ENCODE measurements around the gene NNT. TPM values are rescaled to one million over a fixed set of nuclear protein-coding genes. Genes with fewer than 3 reads are reported as not detected.
A peak's percentile ranks its signal among the peaks of the same experiment; 100 is the strongest.
"Not testable (repeated sequence)": the region's sequence is repeated elsewhere in the genome, so short reads cannot be mapped to it uniquely, and the experiment has no call there.

Gene NNT
- total RNA-seq, 1 donor from 2014 or later, result 80.4 TPM

GRCh38 chr5:43712081-43712480, 109.1 kb downstream of the NNT start:
- no peak for DNase-seq (ENCODE audit: extremely low spot score, unreplicated experiment)
- Mint-ChIP-seq H3K27ac (no peak overlapping the region), H3K36me3 (no peaks in the 10 kb centered on the region), H3K4me1 (ENCODE audit: unreplicated experiment) (no peaks in the 10 kb centered on the region), H3K4me3 (no peak overlapping the region), H3K27me3 (no peaks in the 10 kb centered on the region), H3K9me3 (no peaks in the 10 kb centered on the region)
- TF ChIP-seq, protein P1, sequence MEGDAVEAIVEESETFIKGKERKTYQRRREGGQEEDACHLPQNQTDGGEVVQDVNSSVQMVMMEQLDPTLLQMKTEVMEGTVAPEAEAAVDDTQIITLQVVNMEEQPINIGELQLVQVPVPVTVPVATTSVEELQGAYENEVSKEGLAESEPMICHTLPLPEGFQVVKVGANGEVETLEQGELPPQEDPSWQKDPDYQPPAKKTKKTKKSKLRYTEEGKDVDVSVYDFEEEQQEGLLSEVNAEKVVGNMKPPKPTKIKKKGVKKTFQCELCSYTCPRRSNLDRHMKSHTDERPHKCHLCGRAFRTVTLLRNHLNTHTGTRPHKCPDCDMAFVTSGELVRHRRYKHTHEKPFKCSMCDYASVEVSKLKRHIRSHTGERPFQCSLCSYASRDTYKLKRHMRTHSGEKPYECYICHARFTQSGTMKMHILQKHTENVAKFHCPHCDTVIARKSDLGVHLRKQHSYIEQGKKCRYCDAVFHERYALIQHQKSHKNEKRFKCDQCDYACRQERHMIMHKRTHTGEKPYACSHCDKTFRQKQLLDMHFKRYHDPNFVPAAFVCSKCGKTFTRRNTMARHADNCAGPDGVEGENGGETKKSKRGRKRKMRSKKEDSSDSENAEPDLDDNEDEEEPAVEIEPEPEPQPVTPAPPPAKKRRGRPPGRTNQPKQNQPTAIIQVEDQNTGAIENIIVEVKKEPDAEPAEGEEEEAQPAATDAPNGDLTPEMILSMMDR (conservative IDR thresholded peaks at IDR 0.05), result no peak

- H3K36me3 Mint-ChIP-seq; DNase-seq (ENCODE audit: extremely low spot score, unreplicated experiment); H3K27ac Mint-ChIP-seq; H3K27me3 Mint-ChIP-seq; H3K4me3 Mint-ChIP-seq; H3K4me1 Mint-ChIP-seq (ENCODE audit: unreplicated experiment); H3K9me3 Mint-ChIP-seq: not testable (repeated sequence)
These were observed 116.8 kb downstream of the NNT start for GRCh38 chr5:43719783-43720182.

DNA sequence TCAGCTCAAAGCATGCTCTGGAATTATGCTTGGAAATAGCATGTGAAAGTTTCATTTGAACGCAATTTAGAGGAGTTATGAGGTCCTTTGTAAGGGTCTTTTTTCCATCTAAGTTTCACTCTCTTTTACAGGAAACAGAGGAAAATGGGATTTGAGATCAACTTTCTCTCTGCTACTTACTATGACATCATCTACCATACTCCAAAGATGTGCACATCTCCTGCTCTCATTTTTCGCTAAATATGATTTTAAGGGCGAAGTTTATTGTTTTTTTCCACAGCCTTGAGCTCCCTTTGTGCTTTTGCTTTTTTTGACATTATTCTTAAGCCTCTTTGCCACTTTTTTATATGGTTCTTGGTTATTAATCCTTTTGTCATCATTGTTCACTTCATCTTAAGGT, 125.6 kb downstream of the NNT start:
- Mint-ChIP-seq H3K36me3 (no peaks in the 10 kb centered on the region), H3K27ac (no peak overlapping the region), H3K4me3 (no peak overlapping the region), H3K9me3 (no peaks in the 10 kb centered on the region), H3K27me3 (no peaks in the 10 kb centered on the region), H3K4me1 (ENCODE audit: unreplicated experiment) (peaks cover 4% of the 10 kb centered on the region)
- TF ChIP-seq, protein P1 (conservative IDR thresholded peaks at IDR 0.05), result no peak
- DNase-seq (ENCODE audit: extremely low spot score, unreplicated experiment), result no peak

DNA sequence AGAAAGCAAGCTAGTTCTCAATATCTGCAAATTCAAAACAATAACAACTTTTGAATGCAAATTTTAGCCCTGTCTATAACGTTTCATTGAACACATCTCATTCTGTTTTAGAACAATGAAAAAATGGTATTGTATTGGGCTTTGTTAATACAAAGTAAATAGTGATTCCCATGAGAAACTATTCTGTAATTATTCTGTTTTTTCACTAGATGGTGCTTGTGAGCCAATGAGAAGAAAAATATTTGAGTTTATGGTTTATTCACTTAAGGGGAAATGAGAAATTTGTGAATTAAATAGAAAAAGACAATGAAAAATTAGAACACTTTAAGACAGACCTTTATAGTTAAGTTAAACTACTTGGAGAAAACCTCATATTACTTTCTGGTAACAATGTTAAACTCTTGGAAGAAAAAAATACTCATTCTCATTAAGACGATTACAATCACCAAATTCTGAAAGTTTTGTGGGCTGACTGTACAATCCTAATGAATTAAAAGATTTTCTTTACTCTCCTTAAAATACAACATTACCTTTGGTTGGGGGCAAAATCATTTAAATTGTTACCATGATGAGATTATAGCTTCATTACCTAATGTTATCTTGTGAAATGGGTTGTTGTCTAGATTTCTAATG, 127.0 kb downstream of the NNT start:
- Mint-ChIP-seq H3K4me1 (ENCODE audit: unreplicated experiment) (peaks cover 4% of the 10 kb centered on the region), H3K27ac (no peak overlapping the region), H3K9me3 (no peaks in the 10 kb centered on the region), H3K27me3 (no peaks in the 10 kb centered on the region), H3K36me3 (no peaks in the 10 kb centered on the region), H3K4me3 (no peak overlapping the region)
- no peak for DNase-seq (ENCODE audit: extremely low spot score, unreplicated experiment)
- TF ChIP-seq, protein P1 (conservative IDR thresholded peaks at IDR 0.05), result peak; percentile 85

DNA sequence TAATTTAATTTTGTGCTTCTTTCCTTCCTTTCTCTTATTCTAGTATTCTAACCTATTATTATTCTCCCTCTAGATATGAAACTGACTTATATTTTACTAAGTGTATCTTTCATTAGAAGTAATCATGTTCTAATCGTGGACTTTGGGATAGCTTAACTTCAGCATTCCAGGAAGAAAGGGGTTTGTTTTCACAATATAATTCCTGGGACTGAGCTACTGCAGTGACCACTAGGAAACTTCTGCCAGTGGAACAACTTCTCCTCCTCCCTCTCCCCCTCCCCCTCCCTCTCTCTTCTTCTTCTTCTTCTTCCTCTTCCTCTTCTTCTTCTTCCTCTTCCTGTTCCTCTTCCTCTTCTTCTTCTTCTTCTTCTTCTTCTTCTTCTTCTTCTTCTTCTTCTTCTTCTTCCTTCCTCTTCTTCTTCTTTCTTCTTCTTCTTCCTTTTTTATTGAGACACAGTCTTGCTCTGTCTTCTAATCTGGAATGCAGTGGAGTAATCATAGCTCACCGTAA, 127.9 kb downstream of the NNT start:
- no peak for DNase-seq (ENCODE audit: extremely low spot score, unreplicated experiment)
- Mint-ChIP-seq H3K27ac (no peak overlapping the region), H3K36me3 (no peaks in the 10 kb centered on the region), H3K9me3 (no peaks in the 10 kb centered on the region), H3K27me3 (no peaks in the 10 kb centered on the region), H3K4me1 (ENCODE audit: unreplicated experiment) (peaks cover 4% of the 10 kb centered on the region), H3K4me3 (no peak overlapping the region)
- TF ChIP-seq, protein P1 (conservative IDR thresholded peaks at IDR 0.05), result no peak

GRCh38 chr5:43731573-43731972, 128.6 kb downstream of the NNT start:
- TF ChIP-seq, protein P1 (conservative IDR thresholded peaks at IDR 0.05), result no peak
- H3K36me3 Mint-ChIP-seq, result no peaks in the 10 kb centered on the region
- no peak overlapping the region for H3K4me3 Mint-ChIP-seq
- H3K27me3 Mint-ChIP-seq, result no peaks in the 10 kb centered on the region
- no peak overlapping the region for H3K27ac Mint-ChIP-seq
- H3K4me1 Mint-ChIP-seq (ENCODE audit: unreplicated experiment), result peaks cover 4% of the 10 kb centered on the region
- DNase-seq (ENCODE audit: extremely low spot score, unreplicated experiment), result no peak
- H3K9me3 Mint-ChIP-seq, result no peaks in the 10 kb centered on the region

DNA sequence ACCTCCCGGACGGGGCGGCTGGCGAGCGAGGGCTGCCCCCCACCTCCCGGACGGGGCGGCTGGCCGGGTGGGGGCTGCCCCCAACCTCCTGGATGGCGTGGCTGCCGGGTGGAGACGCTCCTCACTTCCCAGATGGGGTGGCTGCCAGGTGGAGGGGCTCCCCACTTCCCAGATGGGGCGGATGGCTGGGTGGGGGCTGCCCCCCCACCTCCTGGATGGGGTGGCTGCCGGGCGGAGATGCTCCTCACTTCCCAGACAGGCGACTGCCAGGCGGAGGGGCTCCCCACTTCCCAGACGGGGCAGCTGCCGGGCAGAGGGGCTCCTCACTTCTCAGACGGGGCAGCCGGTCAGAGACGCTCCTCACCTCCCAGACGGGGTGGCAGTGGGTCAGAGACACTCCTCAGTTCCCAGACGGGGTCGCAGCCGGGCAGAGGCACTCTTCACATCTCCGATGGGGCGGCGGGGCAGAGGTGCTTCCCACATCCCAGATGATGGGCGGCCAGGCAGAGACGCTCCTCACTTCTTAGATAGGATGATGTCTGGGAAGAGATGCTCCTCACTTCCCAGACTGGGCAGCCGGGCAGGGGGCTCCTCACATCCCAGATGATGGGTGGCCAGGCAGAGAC, 143.1 kb downstream of the NNT start:
- not testable (repeated sequence) for DNase-seq (ENCODE audit: extremely low spot score, unreplicated experiment); H3K27me3 Mint-ChIP-seq; H3K36me3 Mint-ChIP-seq; H3K4me3 Mint-ChIP-seq; H3K9me3 Mint-ChIP-seq; H3K27ac Mint-ChIP-seq; H3K4me1 Mint-ChIP-seq (ENCODE audit: unreplicated experiment)

Measured in type B pancreatic cell (in vitro differentiated cells).